HL-60/S4 (cell line): ENCODE data around the gene SMDT1.

Experiments
- in situ Hi-C: fragments of 300-500 bp; cut with MboI; formaldehyde crosslinking; loops from 2 replicates; pipeline ENCODE4 v1.14.3; 2022; ENCODE audit warnings: low sequenced_read_pairs

Gene SMDT1, protein sequence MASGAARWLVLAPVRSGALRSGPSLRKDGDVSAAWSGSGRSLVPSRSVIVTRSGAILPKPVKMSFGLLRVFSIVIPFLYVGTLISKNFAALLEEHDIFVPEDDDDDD

DNA sequence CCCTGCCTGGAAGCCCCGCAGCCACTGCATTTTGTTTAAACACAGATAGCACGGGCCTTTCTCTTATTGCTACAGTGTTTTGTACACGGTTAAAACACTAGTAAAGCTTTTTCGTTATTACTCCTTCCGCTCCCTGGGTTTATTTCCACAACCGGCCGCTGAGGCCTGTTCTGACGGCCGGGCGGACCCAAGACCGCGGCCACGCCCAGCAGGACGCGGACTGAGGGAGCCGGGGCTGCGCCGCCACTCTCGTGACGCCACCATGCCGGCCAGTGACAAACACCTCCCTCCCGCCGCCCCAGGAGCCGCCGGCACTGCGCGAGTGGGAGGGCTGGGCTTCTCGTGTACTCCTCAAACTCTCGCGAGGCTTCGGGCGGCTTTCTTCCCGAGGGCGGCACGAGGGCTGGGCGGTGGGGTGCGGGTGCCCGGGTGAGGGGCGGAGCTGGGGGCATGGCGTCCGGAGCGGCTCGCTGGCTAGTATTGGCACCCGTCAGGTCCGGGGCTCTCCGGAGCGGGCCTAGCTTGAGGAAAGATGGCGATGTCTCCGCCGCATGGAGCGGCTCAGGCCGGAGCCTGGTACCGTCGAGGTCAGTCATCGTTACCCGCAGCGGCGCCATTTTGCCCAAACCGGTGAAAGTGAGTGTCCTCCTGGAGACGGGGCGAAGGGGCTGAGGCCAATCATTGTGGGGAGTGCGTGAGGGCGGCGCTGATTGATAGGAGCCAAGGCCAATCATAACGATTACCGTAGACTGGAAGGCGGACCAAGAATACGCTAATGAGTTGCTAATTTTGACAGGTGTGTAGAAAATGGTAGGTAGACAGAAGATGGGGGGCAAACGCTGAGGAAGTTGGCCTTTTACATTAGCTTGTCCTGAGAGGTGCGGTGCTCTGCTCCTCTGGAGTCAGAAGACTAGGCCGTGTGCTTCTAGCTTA is at the start of gene SMDT1:
SMDT1 (plus strand) TSS at position 382 of the 933 bp plus-strand sequence; CDS start at position 451, 69 bp downstream.
- in situ Hi-C loops = no loop called here

DNA sequence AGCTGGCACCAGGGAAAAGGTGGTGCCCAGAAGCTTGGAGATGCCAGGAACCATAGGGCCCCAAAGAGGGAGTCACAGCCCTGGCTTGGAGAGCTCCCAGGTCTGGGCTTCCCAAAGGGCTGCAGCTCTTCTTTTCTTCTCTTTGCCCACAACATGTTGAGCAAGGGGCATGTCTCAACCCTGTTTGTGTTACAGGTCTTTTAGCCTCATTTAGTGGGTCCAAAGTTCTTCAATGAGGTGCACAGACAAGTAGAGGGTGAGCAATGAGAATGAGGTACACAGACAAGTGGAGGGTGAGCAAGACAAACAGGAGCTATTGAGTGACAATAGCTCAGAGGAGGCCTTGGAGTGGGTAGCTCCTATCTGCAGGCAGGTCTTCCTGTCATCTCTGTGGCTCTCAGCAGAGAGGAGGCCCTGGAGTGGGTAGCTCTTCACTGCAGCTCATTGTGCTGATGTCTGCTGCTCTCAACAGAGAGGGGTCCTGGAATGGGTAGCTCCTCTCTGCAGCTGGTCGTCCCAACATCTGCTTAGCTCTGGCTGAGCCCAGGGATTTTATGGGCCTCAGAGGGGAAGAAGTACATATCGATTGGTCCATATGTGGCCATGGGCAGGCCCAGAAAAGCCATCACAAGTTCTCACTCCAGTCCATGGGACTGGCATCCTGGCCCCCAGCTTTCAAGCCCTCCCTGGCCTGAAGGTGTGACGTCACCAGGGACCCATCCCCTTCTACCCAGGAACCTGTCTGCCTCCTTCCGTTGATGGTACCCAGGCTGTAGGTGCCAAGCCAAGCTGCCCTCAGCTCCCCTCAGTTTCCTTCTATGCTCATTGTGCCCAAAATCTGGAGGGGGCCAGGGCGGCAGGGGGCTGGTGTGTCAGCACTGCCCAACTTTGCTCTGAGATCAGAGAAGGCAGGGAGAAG is 46.0 kb upstream of the SMDT1 start:
- in situ Hi-C loops = no loop called here

DNA sequence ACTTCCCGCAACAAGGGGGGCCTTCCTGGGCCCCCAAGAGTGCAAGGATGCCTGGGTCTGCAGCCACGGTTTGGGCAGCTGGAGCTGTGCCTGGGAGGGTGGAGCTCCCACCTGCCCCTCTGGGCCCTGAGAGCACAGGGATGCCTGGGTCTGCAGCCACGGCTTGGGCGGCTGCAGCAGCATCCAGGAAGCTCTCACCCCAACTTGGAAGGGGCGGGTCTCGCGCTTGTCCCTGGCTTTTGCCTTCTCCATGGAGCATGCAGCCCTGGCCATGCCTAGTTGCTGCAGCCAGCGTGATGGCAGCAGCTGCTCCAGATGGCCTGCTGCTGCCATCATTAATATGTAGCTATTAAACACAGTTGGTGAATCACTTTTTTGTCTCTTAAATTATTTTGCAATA is 44.2 kb upstream of the SMDT1 start:
- in situ Hi-C loops = no loop called here

DNA sequence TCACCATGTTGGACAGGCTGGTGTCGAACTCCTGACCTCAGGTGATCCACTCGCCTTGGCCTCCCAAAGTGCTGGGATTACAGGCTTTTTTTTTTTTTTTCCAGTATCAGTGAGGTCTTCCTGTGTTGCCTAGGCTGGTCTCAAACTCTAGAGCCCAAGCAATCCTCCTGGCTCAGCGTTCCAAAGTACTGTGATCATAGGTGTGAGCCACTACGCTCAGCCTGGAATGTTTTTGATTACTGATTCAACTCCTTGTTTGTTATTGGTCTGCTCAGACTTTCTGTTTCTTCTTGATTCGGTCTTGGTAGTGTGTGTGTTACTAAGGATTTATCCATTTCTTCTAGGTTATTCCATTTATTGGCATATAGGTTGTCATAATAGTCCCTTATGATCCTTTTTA is 40.2 kb upstream of the SMDT1 start:
- in situ Hi-C loops = no loop called here

DNA sequence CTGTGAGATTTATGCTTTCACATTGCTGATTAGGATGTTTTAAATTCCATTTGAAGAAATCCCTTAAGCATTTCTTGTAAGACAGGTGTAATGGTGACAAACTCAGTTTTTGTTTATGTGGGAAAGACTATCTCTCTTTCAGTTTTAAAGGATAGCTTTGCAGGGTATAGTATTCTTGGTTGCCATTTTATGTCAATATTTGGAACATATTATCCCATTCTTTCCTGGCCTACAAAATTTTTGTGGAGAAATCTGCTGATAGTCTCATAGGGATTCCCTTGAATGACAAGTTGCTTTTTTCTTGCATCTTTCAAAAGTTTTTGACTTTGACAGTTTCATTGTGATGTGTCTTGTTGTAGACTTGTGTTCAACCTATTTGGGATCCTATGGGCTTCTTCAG is 37.7 kb upstream of the SMDT1 start:
- in situ Hi-C loops = no loop called here

DNA sequence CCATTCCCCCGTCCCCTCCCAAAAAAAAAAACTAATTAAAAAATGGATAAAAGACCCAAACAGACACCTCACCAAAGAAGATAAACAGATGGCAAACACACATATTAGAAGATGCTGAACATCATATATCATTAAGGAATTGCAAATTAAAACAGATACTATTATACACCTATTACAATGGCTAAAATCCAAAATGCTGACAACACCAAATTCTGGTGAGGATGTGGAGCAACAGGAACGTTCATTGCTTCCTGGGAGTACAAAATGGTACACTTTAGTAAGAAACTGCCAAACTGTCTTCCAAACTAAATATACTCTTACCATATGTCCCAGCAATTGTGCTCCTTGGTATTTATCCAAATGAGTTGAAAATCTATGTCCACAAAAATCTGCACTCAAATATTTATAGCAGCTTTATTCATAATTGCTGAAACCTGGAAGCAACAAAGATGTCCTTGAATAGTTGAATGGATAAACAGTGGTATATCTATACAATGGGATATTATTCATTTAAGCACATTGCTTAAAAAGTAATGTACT is 28.8 kb upstream of the SMDT1 start:
- in situ Hi-C loops = no loop called here

DNA sequence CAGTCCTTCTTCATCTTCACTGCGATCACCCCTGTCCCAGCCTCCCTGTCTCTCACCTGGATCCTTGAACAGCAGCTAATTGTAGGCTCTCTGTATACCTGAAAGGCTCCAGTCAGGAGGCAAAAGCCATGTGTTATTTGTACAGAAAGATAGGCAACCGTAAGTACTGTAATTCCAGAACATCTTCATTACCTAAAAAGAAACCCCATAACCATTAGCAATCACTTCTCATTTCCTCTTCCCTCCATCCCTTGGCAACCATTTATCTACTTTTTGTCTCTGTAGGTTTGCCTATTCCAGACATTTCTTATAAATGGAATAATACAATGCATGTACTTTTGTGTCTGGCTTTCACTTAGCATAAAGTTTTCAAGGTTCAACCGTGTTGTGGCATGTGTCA is 26.7 kb upstream of the SMDT1 start:
- in situ Hi-C loops = no loop called here

DNA sequence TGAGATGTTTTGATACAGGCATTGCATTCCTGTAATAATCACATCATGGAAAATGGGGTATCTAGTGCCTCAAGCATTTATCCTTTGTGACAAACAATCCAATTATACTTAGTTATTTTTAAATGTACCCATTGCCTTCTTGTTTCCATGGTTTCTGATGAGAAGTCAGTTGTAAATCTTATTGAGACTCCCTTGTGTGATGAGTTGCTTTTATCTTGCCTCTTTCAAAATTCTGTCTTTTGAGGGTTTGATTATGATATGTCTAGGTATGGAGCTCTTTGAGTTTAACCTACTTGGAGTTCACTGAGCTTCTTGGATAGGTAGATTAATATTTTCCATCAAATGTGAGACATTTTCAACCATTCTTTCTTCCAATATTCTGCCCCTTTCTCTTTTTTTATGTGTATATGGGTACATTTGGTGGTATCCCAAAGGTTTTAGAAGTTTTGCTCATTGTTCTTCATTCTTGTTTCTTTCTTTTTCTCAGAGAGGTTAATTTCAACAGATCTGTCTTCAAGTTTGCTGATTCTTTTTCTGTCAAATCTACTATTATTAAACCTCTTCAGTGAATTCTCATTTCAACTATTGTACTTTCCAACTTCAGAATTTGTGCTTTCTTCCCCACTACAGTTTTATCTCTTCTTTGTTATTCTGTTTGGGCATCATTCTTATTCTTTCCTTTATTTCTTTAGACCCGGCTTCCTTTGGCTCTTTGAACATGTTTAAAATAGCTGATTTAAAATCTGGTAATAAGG is 22.6 kb upstream of the SMDT1 start:
- in situ Hi-C loops = no loop called here

DNA sequence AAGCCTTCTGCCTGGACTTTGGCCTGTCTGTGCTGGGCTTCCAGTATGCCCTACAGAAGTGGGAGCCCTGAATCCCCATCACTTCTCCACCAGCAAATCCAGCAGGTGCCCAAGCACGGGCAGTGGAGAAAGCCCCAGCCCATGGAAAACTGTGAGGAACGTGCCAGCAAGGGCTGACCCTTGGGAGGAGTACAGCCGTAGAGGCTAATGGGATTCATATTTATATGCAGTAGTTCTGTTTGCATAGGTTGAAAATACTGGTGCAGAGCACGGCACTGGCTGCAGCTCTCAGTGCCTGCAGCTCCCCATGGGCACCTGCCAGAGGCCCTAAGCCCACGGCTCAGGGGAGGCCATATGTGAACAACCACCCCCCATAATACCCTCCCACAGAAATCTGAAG is 19.0 kb upstream of the SMDT1 start:
- in situ Hi-C loops = no loop called here

DNA sequence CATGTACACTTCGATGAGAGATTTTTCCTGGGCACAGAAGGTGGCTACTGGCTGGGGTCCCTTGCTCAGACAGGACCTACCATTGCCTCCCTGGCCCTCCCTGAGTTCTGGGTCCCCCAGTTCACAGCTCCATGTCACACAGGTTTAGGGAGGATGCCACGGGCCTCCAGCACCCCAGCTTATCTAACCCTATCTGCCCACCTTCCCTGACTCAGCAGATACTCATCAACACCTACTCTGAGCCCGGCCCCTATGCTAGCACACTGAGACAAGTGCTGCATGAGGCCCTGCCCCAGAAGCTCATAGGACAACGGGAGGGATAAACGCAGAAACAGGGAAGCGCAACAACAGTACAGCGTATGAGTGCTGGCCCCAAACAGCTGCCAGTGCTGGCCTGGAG is 18.5 kb upstream of the SMDT1 start:
- in situ Hi-C loops = no loop called here

DNA sequence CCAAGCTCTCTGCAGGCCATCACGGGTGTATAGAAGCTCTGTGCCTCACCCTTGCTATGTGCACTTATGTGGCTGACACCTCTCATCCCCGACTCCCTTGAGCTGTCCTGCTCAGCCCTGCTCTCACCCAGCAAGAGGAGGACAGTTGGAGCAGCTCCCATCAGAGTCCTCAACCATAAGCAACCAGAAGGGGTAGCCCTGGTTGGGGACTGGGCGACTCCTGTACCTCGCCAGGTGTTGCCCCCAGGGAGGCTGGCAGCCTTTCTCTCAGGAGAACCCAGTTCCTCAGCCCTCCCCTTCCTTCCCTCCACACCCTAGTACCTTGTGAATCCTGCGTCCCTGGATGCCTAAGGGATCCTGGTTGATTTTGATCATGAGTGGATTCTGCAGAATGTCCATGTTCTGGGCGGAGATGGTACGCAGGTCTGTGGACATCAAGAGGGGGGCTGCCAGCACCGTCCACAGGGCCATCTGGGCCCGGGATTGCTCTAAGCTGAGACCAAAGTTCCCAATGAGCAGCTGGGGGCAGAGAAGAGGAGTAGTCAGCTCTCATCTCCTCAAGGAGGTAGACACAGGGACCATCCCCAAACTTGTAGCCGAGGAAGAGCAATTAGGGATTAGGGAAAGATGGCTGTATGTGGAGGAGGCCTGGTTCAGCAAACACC is 16.9 kb upstream of the SMDT1 start:
- in situ Hi-C loops = no loop called here

DNA sequence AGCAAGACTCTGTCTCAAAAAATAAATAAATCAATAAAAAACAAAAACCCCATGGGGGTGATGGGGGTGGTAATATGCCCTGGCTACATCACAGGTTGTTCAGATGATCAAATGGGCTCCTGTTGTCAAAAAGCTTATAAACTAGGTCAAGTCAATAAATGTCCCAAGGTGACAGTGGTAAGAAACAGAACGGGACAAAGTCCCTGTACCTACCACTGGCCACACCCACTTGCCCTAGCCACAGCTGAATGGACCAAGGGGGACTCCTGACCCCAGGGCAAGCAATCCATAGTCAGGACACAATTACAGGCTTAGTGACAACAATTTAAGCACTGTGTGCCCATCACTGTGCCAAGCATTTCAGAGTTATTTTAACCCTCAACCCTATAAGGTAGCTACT is 14.9 kb upstream of the SMDT1 start:
- in situ Hi-C loops = no loop called here

DNA sequence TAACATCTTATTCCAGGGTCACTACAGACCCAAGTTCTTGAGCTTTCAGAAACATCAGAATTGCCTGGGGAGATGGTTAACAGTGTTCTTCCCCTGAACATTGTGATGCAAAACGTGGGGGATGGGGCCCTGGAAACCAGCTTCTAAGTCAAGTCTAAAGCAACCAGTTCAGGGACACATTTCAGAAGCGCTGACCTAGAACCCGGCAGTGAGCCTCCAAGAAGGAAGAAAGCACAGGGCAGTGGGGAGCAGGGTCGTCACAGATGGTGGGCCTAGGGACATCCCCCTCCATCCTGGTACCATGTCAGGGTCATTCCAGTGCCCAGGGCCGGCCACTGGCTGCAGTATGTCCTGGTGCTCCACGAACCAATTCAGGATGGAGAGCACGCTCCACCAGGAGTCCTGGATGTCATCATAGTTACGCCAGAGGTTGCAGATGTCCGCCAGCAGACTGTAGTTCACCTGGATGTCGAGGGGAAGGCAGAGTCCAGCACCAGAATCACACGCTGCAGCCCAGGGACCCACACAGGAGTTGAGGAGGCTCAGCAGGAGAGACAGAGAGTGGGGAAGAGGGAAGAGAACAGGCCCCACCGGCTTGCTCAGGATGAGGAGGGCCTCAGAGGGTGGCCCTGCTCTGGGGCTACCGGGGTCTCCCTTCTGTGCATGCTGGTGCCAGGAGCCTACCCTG is 13.9 kb upstream of the SMDT1 start:
- in situ Hi-C loops = no loop called here

DNA sequence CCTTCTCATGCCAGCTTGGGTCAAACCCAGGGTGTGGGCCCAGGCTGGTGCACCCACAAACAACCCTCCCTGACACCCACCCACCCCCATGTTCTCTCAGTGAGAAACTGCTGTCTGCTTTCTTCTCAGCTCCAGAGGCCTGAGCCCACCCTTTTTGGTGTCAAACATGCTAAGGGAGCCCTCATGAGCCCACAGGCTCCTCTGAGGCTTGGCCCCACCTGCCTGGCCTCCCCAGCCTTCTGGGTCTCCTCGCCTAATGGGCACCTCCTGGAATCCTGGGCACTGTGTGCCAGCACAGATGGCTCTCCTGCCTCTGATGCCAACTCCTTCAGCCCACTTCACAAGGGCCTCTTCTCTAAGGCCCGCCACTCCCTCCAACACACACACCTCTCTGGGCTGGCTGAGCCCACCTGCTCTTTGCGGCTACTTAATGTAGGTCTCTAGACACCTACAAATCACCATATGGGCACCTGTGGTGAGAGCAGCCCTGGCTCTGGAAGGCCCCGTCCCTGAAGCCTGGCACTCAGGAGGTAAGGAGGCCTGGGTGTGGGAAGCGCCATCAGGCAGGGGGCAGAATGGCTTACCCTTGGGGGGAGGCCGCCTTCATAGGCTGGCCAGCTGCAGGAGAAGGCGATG is 13.3 kb upstream of the SMDT1 start:
- in situ Hi-C loops = no loop called here

DNA sequence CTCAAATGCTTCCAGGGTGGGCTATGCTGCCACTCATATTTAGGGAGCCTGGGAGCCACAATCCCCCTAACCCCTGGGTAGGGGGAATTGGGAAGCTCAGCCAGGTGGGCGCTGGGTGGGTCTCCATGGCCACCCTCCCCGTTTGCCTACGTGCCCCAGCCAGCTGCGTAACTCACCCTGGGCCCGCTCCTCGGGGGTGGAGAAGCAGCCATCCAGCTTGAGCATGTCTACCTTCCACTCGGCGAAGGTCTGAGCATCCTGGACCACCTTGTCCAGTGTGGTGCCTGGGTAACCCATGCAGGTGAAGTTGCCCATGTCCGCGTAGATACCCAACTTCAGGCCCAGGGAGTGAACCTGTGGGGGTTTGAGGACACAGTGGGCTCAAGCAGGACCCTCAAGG is 12.6 kb upstream of the SMDT1 start:
- in situ Hi-C loops = no loop called here

DNA sequence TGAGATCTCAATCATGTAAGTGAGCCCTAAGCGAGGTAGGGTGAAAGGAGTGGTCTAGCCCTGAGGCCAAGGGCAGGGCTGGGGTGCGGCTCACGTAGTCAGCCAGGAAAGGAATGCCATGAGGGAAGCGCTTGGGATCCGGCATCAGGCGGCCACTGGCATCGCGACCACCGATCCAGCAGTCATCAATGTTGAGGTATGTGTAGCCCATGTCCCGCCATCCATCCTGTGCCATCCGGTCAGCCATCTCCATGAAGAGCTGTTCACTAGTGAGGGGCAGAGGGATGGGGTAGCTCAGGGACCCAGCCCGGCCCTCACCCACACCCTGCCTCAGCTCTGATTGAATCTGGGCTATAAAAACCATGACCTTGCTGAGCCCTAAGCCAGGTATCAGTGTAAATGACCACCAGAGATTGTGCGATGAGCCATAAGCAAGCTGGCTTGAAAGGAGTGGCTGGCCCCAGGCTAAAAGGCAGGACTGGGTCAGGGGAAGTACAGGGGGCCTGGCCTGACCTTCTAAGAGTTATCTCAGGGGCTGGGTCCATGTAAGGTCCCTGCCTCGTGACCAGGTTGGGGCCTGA is 11.7 kb upstream of the SMDT1 start:
- in situ Hi-C loops = no loop called here

DNA sequence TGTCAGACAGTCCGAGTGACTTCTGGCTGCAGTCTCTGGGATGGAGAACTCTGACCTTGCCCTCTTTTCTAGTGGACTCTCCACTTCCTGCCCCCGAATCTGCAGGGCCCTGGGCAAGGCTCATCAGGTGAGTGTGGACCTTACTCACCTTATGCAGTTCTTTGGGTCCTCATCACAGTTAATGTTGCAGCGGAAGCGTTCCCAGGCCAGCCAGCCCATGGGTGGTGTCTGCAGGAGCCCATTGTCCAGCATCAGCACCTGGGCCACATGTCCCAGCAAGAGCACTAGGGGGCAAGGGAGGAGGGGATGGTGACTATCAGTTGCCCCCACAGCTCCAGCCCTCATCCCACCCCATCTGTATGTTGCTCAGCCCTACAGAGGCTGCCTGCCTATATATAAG is 11.2 kb upstream of the SMDT1 start:
- in situ Hi-C loops = no loop called here

DNA sequence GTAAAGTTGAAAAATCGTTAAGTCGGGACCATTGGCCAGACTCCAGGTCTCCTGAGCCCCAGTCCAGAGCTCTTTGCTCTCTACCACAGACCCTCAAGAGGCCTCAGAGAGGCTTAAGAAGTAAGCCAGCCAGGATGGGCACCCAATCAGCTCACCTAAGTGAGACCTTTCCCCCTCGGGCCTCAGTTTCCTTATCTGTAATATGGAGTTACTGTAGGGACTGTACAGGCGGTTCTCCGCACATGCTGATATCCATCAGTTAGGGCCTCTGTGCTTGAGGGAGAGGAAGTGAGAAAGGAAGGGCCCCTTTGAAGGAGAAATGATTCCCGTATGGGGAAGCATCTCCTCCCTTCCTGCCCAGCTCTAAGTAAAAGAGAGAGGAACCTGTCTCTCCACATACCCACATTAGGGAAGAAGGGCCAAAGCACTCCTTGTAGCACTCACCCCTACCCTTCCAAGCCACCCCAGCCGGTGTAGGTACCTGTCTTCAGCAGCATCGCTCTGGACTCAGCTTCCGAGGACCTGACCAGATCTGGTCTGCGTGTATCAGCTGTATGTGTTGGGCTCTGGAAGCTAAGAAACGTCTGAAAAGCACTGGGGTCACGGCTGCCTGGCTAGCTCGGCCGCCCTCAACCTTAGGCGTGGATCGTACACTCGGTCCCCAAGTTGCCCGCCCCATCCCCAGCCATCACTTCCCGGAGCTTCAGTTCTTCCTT is 9.5 kb upstream of the SMDT1 start:
- in situ Hi-C loops = no loop called here
